Measurements from ENCODE around the gene SNAI3. TPM values are rescaled to one million over a fixed set of nuclear protein-coding genes. Genes with fewer than 3 reads are reported as not detected.

The SNAI3 gene
- total and polyA plus RNA-seq, 9 of the 15 experiments (the other 6 are each of a cell fraction or from before 2014, with no cell fraction given): 0.04 to 4.1 (median 0.80) TPM; not detected in 1

- TF ChIP-seq XRCC4 (IDR thresholded peaks at IDR 0.05; ENCODE audit: extremely low read depth, insufficient read depth, insufficient read length) (no peak), ZNF583 (CRISPR knock-in tag; IDR thresholded peaks at IDR 0.05) (no peak), STAT5B (CRISPR knock-in tag; IDR thresholded peaks at IDR 0.05) (no peak), MXI1 (IDR thresholded peaks at IDR 0.05; ENCODE audit: low read depth, low read length) (peak; percentile 40), ZNF316 (IDR thresholded peaks at IDR 0.05) (no peak), CBX8 (IDR thresholded peaks at IDR 0.05; ENCODE audit: borderline replicate concordance, extremely low read depth, low read depth, low read length, poor library complexity, severe bottlenecking) (no peak), BCOR (IDR thresholded peaks at IDR 0.05) (peak; percentile 83; the same call in 1 of the 2 replicates), CHCHD3 (CRISPR knock-in tag; IDR thresholded peaks at IDR 0.05) (no peak), ZBTB9 (CRISPR knock-in tag; IDR thresholded peaks at IDR 0.05) (no peak), HNRNPK (IDR thresholded peaks at IDR 0.05; ENCODE audit: low read depth, low read length, poor library complexity, severe bottlenecking) (no peak), SRSF7 (optimal IDR thresholded peaks at IDR 0.05; ENCODE audit: low read depth, low read length) (no peak), MYNN (IDR thresholded peaks at IDR 0.05) (peak; percentile 96), MYNN (CRISPR knock-in tag; IDR thresholded peaks at IDR 0.05) (no peak), MECOM (CRISPR knock-in tag; IDR thresholded peaks at IDR 0.05) (peak; percentile 80; the same call in 1 of the 2 replicates), ZBTB8A (IDR thresholded peaks at IDR 0.05; ENCODE audit: partially characterized antibody) (no peak), EP300 (IDR thresholded peaks at IDR 0.05; ENCODE audit: low read length) (peak; percentile 87; the same call in 1 of the 2 replicates), KHSRP (IDR thresholded peaks at IDR 0.05) (no peak), FOXK2 (conservative IDR thresholded peaks at IDR 0.05 in 1 of 2, IDR thresholded peaks at IDR 0.05 in 1 of 2; ENCODE audit: low read depth in 2 of 2) (peak; percentile 40 to 49; a peak in 1 of 4 replicates), ELF2 (CRISPR knock-in tag; IDR thresholded peaks at IDR 0.05) (no peak), TCF7 (IDR thresholded peaks at IDR 0.05; ENCODE audit: borderline replicate concordance) (peak; percentile 90; the same call in 1 of the 2 replicates), E2F4 (CRISPR knock-in tag; IDR thresholded peaks at IDR 0.05; ENCODE audit: low read depth) (no peak), ZNF76 (CRISPR knock-in tag; IDR thresholded peaks at IDR 0.05; ENCODE audit: borderline replicate concordance) (no peak), MBD1 (CRISPR knock-in tag; IDR thresholded peaks at IDR 0.05) (no peak), PHB2 (IDR thresholded peaks at IDR 0.05; ENCODE audit: low read depth) (no peak), PCBP1 (IDR thresholded peaks at IDR 0.05; ENCODE audit: low read depth, low read length, poor library complexity, severe bottlenecking) (no peak), CBFB (CRISPR knock-in tag; IDR thresholded peaks at IDR 0.05) (no peak), HMGN3 (IDR thresholded peaks at IDR 0.05; ENCODE audit: borderline replicate concordance, extremely low read depth, insufficient read length, low read depth, low read length) (peak; percentile 95)
These were observed 1.9 kb upstream of the SNAI3 start (continued) for GRCh38 chr16:88688013-88688778.

Measured in K562 (cell line).